Upper lobe of left lung (tissue), 4 donors: ENCODE results near the gene KDM2B.

Experiments
- EP300 ChIP-seq, 4 donors: sonication (generic); formaldehyde crosslinking; IDR thresholded peaks; one replicate each; pipeline ENCODE4 v1.5.1; 2017; ENCODE audit warnings: antibody characterized with exemption in 4 of 4, control low read depth in 2 of 4
- POLR2A ChIP-seq, 4 donors: fragments of 450-650 bp; IDR thresholded peaks; one replicate each; pipeline ENCODE4 v1.5.1; 2016 to 2017; ENCODE audit warnings: antibody characterized with exemption in 4 of 4, mild to moderate bottlenecking in 2 of 4
- TF ChIP-seq, protein P1 (sequence below), 6 experiments: fragments of 450-650 bp in 4 of 6; fragments of 200-600 bp in 2 of 6; sonication (generic) in 2 of 6; IDR thresholded peaks; one replicate each; pipeline ENCODE4 v1.5.1; 2016 to 2019; ENCODE audit warnings: antibody characterized with exemption in 6 of 6

GRCh38 chr12:121533394-121534090, 47.3 kb downstream of the KDM2B start:
- TF ChIP-seq, protein P1, sequence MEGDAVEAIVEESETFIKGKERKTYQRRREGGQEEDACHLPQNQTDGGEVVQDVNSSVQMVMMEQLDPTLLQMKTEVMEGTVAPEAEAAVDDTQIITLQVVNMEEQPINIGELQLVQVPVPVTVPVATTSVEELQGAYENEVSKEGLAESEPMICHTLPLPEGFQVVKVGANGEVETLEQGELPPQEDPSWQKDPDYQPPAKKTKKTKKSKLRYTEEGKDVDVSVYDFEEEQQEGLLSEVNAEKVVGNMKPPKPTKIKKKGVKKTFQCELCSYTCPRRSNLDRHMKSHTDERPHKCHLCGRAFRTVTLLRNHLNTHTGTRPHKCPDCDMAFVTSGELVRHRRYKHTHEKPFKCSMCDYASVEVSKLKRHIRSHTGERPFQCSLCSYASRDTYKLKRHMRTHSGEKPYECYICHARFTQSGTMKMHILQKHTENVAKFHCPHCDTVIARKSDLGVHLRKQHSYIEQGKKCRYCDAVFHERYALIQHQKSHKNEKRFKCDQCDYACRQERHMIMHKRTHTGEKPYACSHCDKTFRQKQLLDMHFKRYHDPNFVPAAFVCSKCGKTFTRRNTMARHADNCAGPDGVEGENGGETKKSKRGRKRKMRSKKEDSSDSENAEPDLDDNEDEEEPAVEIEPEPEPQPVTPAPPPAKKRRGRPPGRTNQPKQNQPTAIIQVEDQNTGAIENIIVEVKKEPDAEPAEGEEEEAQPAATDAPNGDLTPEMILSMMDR (IDR thresholded peaks at IDR 0.05) = no peak
- no peak for TF ChIP-seq EP300 (IDR thresholded peaks at IDR 0.05)
- no peak for TF ChIP-seq POLR2A (IDR thresholded peaks at IDR 0.05)
